KMS-11 (cell line): ENCODE data around the gene TEX30.

ENCODE experiments used
- H2AFZ ChIP-seq: fragments of 200-600 bp; sonication (generic); 2 replicates; pipeline ENCODE4 v1.6.1; 2016; ENCODE audit warnings: antibody characterized with exemption, mixed run types, low read depth
- H3K27ac ChIP-seq: fragments of 200-600 bp; sonication (generic); 2 replicates; pipeline ENCODE4 v1.6.1; 2016; ENCODE audit warnings: mild to moderate bottlenecking, mixed run types
- H3K27me3 ChIP-seq: fragments of 200-600 bp; sonication (generic); 2 replicates; pipeline ENCODE4 v1.6.1; 2017; ENCODE audit warnings: mild to moderate bottlenecking, low read depth, mixed run types, moderate library complexity; ENCODE audit not compliant: insufficient read depth
- H3K36me3 ChIP-seq: fragments of 200-600 bp; sonication (generic); 2 replicates; pipeline ENCODE4 v1.6.1; 2017; ENCODE audit warnings: mild to moderate bottlenecking, mixed run types; ENCODE audit not compliant: insufficient read depth
- H3K4me1 ChIP-seq: fragments of 200-600 bp; sonication (generic); 2 replicates; pipeline ENCODE4 v1.6.1; 2016; ENCODE audit warnings: mild to moderate bottlenecking, low read depth, mixed run types; ENCODE audit not compliant: poor library complexity, severe bottlenecking
- H3K4me2 ChIP-seq: fragments of 200-600 bp; sonication (generic); 2 replicates; pipeline ENCODE4 v1.7.0; 2016; ENCODE audit warnings: mild to moderate bottlenecking, mixed run types
- H3K4me3 ChIP-seq: fragments of 200-600 bp; sonication (generic); IDR thresholded peaks from 2 replicates; pipeline ENCODE4 v1.6.1; 2017; ENCODE audit warnings: low read depth, low read length, mixed read lengths; ENCODE audit not compliant: insufficient read depth
- H3K79me2 ChIP-seq: fragments of 200-600 bp; sonication (generic); 2 replicates; pipeline ENCODE4 v1.6.1; 2016; ENCODE audit warnings: low read depth, mixed run types; ENCODE audit not compliant: insufficient read depth
- H3K9ac ChIP-seq: fragments of 200-600 bp; sonication (generic); 2 replicates; pipeline ENCODE4 v1.6.1; 2016; ENCODE audit warnings: mild to moderate bottlenecking, mixed run types
- H4K20me1 ChIP-seq: fragments of 200-600 bp; sonication (generic); 2 replicates; pipeline ENCODE4 v1.6.1; 2016; ENCODE audit warnings: mild to moderate bottlenecking, mixed run types; ENCODE audit not compliant: insufficient read depth
- TF ChIP-seq, protein P1 (sequence below): fragments of 200-600 bp; sonication (generic); conservative IDR thresholded peaks from 2 replicates; pipeline ENCODE4 v1.6.1; 2017; ENCODE audit warnings: low read depth, mild to moderate bottlenecking, antibody characterized with exemption, low read length, moderate library complexity, mixed read lengths

Gene TEX30

DNA sequence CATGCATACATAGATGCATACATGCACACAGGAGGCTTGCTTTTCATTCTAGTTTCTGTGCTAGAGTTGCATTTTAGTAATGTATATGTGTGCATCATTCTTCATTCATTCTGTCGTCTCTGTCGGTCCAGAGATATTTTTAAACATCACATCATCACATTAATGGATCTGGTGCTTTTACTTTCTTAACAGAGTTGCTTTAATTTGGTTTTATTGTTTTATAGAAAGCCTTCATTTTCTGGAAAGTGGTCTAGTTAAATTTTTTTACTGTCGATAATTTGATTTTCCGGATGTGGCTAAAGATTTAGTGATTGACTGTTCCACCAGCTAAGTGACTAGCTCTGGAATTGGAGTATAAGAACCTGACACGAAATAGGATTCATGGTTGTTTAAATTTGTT, 42.2 kb upstream of the TEX30 start:
- Histone ChIP-seq H3K4me1 (no peaks in the 10 kb centered on the region), H3K36me3 (no peaks in the 10 kb centered on the region), H3K27ac (no peak overlapping the region), H3K27me3 (no peaks in the 10 kb centered on the region), H3K9ac (no peak overlapping the region), H3K4me3 (no peak overlapping the region), H2AFZ (no peak overlapping the region), H3K79me2 (no peaks in the 10 kb centered on the region), H3K4me2 (no peak overlapping the region), H4K20me1 (no peaks in the 10 kb centered on the region)
- TF ChIP-seq, protein P1, sequence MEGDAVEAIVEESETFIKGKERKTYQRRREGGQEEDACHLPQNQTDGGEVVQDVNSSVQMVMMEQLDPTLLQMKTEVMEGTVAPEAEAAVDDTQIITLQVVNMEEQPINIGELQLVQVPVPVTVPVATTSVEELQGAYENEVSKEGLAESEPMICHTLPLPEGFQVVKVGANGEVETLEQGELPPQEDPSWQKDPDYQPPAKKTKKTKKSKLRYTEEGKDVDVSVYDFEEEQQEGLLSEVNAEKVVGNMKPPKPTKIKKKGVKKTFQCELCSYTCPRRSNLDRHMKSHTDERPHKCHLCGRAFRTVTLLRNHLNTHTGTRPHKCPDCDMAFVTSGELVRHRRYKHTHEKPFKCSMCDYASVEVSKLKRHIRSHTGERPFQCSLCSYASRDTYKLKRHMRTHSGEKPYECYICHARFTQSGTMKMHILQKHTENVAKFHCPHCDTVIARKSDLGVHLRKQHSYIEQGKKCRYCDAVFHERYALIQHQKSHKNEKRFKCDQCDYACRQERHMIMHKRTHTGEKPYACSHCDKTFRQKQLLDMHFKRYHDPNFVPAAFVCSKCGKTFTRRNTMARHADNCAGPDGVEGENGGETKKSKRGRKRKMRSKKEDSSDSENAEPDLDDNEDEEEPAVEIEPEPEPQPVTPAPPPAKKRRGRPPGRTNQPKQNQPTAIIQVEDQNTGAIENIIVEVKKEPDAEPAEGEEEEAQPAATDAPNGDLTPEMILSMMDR: no peak

DNA sequence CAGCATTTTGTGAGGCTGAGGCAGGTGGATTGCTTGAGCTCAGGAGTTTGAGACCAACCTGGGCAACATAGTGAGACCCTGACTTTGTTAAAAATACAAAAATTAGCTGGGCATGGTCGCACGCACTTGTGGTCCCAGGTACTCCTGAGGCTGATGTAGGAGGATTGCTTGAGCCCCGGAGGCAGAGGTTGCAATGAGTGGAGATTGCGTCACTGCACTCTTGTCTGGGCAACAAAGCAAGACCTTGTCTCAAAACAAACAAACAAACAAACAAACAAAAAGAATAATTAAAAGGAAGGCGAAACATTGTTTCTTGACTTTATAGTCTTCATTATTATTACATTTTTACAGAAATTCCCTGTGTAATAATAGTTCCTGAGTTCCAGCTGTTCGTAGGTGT, 41.2 kb upstream of the TEX30 start:
- H3K9ac ChIP-seq: no peak overlapping the region
- no peaks in the 10 kb centered on the region for H3K27me3 ChIP-seq
- no peak overlapping the region for H3K4me3 ChIP-seq
- no peaks in the 10 kb centered on the region for H3K36me3 ChIP-seq
- H4K20me1 ChIP-seq: no peaks in the 10 kb centered on the region
- TF ChIP-seq, protein P1: no peak
- no peak overlapping the region for H3K27ac ChIP-seq
- H3K4me1 ChIP-seq: no peaks in the 10 kb centered on the region
- H3K79me2 ChIP-seq: no peaks in the 10 kb centered on the region
- no peak overlapping the region for H3K4me2 ChIP-seq
- no peak overlapping the region for H2AFZ ChIP-seq

DNA sequence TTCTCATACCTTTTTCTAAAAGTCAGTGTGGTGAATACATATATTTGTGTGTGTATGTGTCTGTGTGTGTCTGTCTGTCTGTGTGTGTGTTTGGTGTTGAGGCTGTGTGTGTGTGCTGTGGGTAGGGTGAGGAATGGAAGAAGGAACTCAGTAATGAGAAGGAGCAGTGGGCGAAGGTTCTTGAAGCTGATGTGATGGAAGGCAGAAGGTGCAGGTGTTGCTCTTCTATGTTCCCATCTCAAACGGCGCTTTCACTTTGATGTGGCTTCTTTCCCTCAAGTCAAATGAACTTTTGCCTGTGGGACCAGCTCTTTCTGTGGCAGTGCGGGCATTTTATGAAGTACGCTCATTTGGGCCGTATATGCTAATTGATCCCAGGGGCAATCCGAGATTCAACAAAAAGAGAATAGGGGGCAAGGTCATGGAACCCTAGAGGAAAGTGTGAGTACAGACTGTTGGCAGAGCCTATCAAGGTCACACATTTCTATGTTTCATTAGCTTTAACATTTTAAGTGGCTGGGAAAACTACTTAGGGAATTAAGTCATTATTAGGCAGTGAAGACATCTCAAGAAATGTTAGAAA, 40.5 kb upstream of the TEX30 start:
- no peak overlapping the region for H3K27ac ChIP-seq
- H3K4me1 ChIP-seq: no peaks in the 10 kb centered on the region
- H3K4me3 ChIP-seq: no peak overlapping the region
- no peaks in the 10 kb centered on the region for H3K79me2 ChIP-seq
- H4K20me1 ChIP-seq: no peaks in the 10 kb centered on the region
- H2AFZ ChIP-seq: no peak overlapping the region
- H3K9ac ChIP-seq: no peak overlapping the region
- TF ChIP-seq, protein P1: no peak
- H3K36me3 ChIP-seq: no peaks in the 10 kb centered on the region
- H3K27me3 ChIP-seq: no peaks in the 10 kb centered on the region
- H3K4me2 ChIP-seq: no peak overlapping the region

DNA sequence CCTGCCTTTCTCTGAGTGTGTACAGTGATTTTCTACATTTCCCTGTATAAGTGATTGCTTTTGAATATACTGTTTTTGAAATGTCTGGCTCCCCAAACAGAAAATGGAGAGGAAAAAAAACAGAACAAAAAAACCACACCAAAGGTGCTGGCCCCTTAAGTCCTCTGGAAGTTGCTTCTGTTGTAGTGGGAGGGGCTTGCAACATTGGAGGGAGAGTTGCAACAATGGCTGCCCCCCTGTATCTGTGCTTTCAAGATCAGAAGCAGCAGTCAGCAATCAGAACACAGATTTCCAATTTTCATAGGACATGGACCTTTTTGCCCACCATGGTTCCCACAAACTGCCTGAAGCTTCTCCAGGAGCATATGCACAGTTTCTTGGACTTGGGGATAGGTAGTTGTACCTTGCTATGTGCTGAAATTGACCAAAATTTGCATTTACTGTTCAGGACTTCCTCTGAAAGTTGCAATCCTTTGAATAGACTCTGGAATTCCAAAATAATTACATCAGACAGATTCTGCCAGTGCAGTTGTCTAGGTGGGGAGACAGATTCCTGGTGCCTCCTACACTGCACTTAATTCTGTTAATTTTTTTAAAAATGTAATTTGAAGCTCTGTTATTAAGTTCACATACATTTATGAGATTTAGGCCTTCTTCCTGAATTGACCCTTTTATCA, 39.2 kb upstream of the TEX30 start:
- Histone ChIP-seq H3K79me2 (no peaks in the 10 kb centered on the region), H3K9ac (no peak overlapping the region), H3K4me3 (no peak overlapping the region), H4K20me1 (no peaks in the 10 kb centered on the region), H2AFZ (no peak overlapping the region), H3K36me3 (no peaks in the 10 kb centered on the region), H3K27me3 (no peaks in the 10 kb centered on the region), H3K27ac (no peak overlapping the region), H3K4me1 (no peaks in the 10 kb centered on the region), H3K4me2 (no peak overlapping the region)
- TF ChIP-seq, protein P1: no peak
